H1 (cell line): ENCODE results near the gene GCK. TPM values are rescaled to one million over a fixed set of nuclear protein-coding genes. Genes with fewer than 3 reads are reported as not detected.

Experiments used
- CTCF ChIA-PET: fragments of 300-600 bp; sonication (Branson Sonifier 250); formaldehyde crosslinking; loops from one replicate; lab custom pipeline; 2021; ENCODE audit not compliant: partially characterized antibody; lab: Charles Lee
- POLR2A ChIA-PET: fragments of 300-600 bp; sonication (Branson Sonifier 250); formaldehyde crosslinking; loops from one replicate; lab custom pipeline; 2021; ENCODE audit warnings: inconsistent platforms; ENCODE audit not compliant: partially characterized antibody; lab: Charles Lee
- DNase-seq, 2 experiments: peaks; one replicate each; pipeline versions ENCODE4 v3.0.0 to v3.0.0-alpha.2; 2010 to 2022; ENCODE audit warnings: low spot score in 2 of 2, low read depth in 1 of 2, mixed read lengths in 1 of 2
- FAIRE-seq: peaks from 2 replicates; lab custom pipeline; 2011; peaks lifted over from hg19 to GRCh38; lab: Jason Lieb, UNC
- H2AFZ ChIP-seq: 2 replicates; pipeline ENCODE4 v1.8.1; 2012; ENCODE audit warnings: low read length, inconsistent platforms
- H2AK5ac ChIP-seq: 2 replicates; pipeline ENCODE4 v1.6.1; 2013; ENCODE audit warnings: low read depth, low read length
- H2BK120ac ChIP-seq: replicated peaks from 2 replicates; pipeline ENCODE3; 2013; ENCODE audit warnings: low read depth, low read length, inconsistent platforms
- H2BK12ac ChIP-seq: 2 replicates; pipeline ENCODE4 v1.6.1; 2013; ENCODE audit warnings: low read depth, low read length
- H2BK15ac ChIP-seq: 2 replicates; pipeline ENCODE4 v1.6.1; 2013; ENCODE audit warnings: low read length
- H2BK20ac ChIP-seq: 2 replicates; pipeline ENCODE4 v1.6.1; 2013; ENCODE audit warnings: low read length
- H2BK5ac ChIP-seq: 2 replicates; pipeline ENCODE4 v1.6.1; 2013; ENCODE audit warnings: low read depth, low read length
- H3K14ac ChIP-seq: 2 replicates; pipeline ENCODE4 v1.6.1; 2013; ENCODE audit warnings: inconsistent platforms; ENCODE audit not compliant: insufficient read length
- H3K18ac ChIP-seq: 2 replicates; pipeline ENCODE4 v1.6.1; 2013; ENCODE audit warnings: low read length; ENCODE audit errors: extremely low read depth
- H3K23ac ChIP-seq: 2 replicates; pipeline ENCODE4 v1.6.1; 2013; ENCODE audit warnings: inconsistent platforms; ENCODE audit not compliant: insufficient read length
- H3K23me2 ChIP-seq: 2 replicates; pipeline ENCODE4 v1.6.1; 2013; ENCODE audit warnings: low read depth, low read length
- H3K27ac ChIP-seq: 2 replicates; pipeline ENCODE4 v1.6.1; 2011; ENCODE audit warnings: low read depth, low read length, inconsistent platforms
- H3K27me3 ChIP-seq, 4 experiments: replicated peaks in 1 of 4; 1 replicate in 1 of 4; 2 replicates in 3 of 4; pipeline versions ENCODE4 v1.6.1 to v1.8.1; 2011 to 2013; ENCODE audit warnings: low read length in 3 of 4, mild to moderate bottlenecking in 3 of 4, inconsistent platforms in 2 of 4, mixed read lengths in 2 of 4, moderate library complexity in 1 of 4; ENCODE audit not compliant: control insufficient read depth in 3 of 4, insufficient read depth in 3 of 4; ENCODE audit errors: extremely low read depth in 1 of 4
- H3K36me3 ChIP-seq, 4 experiments: 2 replicates each; pipeline versions ENCODE4 v1.6.1 to v1.8.1; 2011 to 2013; ENCODE audit warnings: mild to moderate bottlenecking in 4 of 4, low read length in 3 of 4, moderate library complexity in 2 of 4, control low read depth in 1 of 4, inconsistent platforms in 1 of 4; ENCODE audit not compliant: insufficient read depth in 4 of 4, control insufficient read depth in 2 of 4
- H3K4ac ChIP-seq: replicated peaks from 2 replicates; pipeline ENCODE3; 2013; ENCODE audit warnings: low read length, low read depth, mixed read lengths, inconsistent platforms; ENCODE audit not compliant: insufficient read length
- H3K4me1 ChIP-seq, 4 experiments: replicated peaks in 1 of 4; 1 replicate in 1 of 4; 2 replicates in 3 of 4; pipeline versions ENCODE4 v1.6.1 to v1.8.1; 2011 to 2013; ENCODE audit warnings: low read length in 3 of 4, inconsistent platforms in 2 of 4, mixed read lengths in 1 of 4; ENCODE audit not compliant: insufficient read depth in 4 of 4, control insufficient read depth in 3 of 4
- H3K4me2 ChIP-seq, 2 experiments: 2 replicates each; pipeline versions ENCODE4 v1.6.1 to v1.8.1; 2011 to 2013; ENCODE audit warnings: low read depth in 2 of 2, low read length in 2 of 2, control low read depth in 1 of 2, inconsistent platforms in 1 of 2, mild to moderate bottlenecking in 1 of 2; ENCODE audit not compliant: insufficient read depth in 1 of 2
- H3K4me3 ChIP-seq, 4 experiments: fragments of 200-600, 300-600 bp in 1 of 4; sonication (generic), shearing (Covaris generic), sonication (Bioruptor Twin) in 1 of 4; 2 replicates each; pipeline versions ENCODE4 v1.5.1 to v1.8.1; 2011 to 2016; ENCODE audit warnings: low read length in 4 of 4, low read depth in 3 of 4, control low read depth in 2 of 4, inconsistent platforms in 2 of 4, mild to moderate bottlenecking in 2 of 4, mixed read lengths in 1 of 4, moderate library complexity in 1 of 4; ENCODE audit not compliant: insufficient read depth in 2 of 4; ENCODE audit errors: extremely low read depth in 1 of 4
- H3K56ac ChIP-seq: replicated peaks from 2 replicates; pipeline ENCODE3; 2013; ENCODE audit warnings: low read depth, mild to moderate bottlenecking, mixed read lengths, low read length, inconsistent platforms; ENCODE audit not compliant: insufficient read length
- H3K79me1 ChIP-seq: 2 replicates; pipeline ENCODE4 v1.6.1; 2013; ENCODE audit warnings: low read depth, low read length, control low read depth
- H3K79me2 ChIP-seq, 2 experiments: 2 replicates each; pipeline versions ENCODE4 v1.6.1 to v1.8.1; 2012 to 2013; ENCODE audit warnings: low read length in 2 of 2, mild to moderate bottlenecking in 2 of 2, inconsistent platforms in 1 of 2; ENCODE audit not compliant: insufficient read depth in 2 of 2, control insufficient read depth in 1 of 2
- H3K9ac ChIP-seq, 4 experiments: replicated peaks in 1 of 4; 1 replicate in 1 of 4; 2 replicates in 3 of 4; pipeline versions ENCODE4 v1.6.1 to v1.8.1; 2011 to 2013; ENCODE audit warnings: low read depth in 3 of 4, low read length in 3 of 4, control low read depth in 2 of 4, mild to moderate bottlenecking in 2 of 4, moderate library complexity in 2 of 4, inconsistent platforms in 1 of 4; ENCODE audit errors: extremely low read depth in 1 of 4
- H3K9me3 ChIP-seq, 2 experiments: 2 replicates each; pipeline versions ENCODE4 v1.6.1 to v1.8.1; 2012 to 2013; ENCODE audit warnings: mild to moderate bottlenecking in 2 of 2, moderate library complexity in 2 of 2, control low read depth in 1 of 2, inconsistent platforms in 1 of 2, low read depth in 1 of 2, low read length in 1 of 2, mixed read lengths in 1 of 2; ENCODE audit not compliant: insufficient read depth in 2 of 2
- H4K20me1 ChIP-seq, 2 experiments: replicated peaks in 1 of 2; 2 replicates each; pipeline versions ENCODE3 to v1.8.1; 2011 to 2013; ENCODE audit warnings: inconsistent platforms in 2 of 2, low read length in 2 of 2, mild to moderate bottlenecking in 1 of 2; ENCODE audit not compliant: insufficient read depth in 2 of 2, control insufficient read depth in 1 of 2
- H4K5ac ChIP-seq: 2 replicates; pipeline ENCODE4 v1.6.1; 2013; ENCODE audit warnings: low read length, low read depth, mixed read lengths, inconsistent platforms; ENCODE audit not compliant: insufficient read length
- H4K8ac ChIP-seq: 2 replicates; pipeline ENCODE4 v1.8.0; 2013; ENCODE audit warnings: mild to moderate bottlenecking, moderate library complexity, low read length, inconsistent platforms; ENCODE audit not compliant: insufficient read depth; ENCODE audit errors: extremely low read depth
- H4K91ac ChIP-seq: replicated peaks from 2 replicates; pipeline ENCODE3; 2013; ENCODE audit warnings: low read length, mixed read lengths, inconsistent platforms; ENCODE audit not compliant: insufficient read length
- CEBPB ChIP-seq: IDR thresholded peaks from 2 replicates; pipeline ENCODE4 v1.6.1; 2012; ENCODE audit warnings: low read depth, low read length
- FOSL1 ChIP-seq: IDR thresholded peaks from 2 replicates; pipeline ENCODE4 v1.6.1; 2011; ENCODE audit warnings: mild to moderate bottlenecking, low read depth, low read length, moderate library complexity; ENCODE audit not compliant: insufficient read depth
- GABPA ChIP-seq: IDR thresholded peaks from 2 replicates; pipeline ENCODE4 v1.6.1; 2011; ENCODE audit warnings: mild to moderate bottlenecking, low read length, moderate library complexity, borderline replicate concordance; ENCODE audit not compliant: insufficient read depth
- KDM5A ChIP-seq: fragments of 200-600 bp; IDR thresholded peaks from 2 replicates; pipeline ENCODE4 v1.7.1; 2012; ENCODE audit warnings: mild to moderate bottlenecking, low read length, inconsistent platforms, mixed read lengths
- NANOG ChIP-seq: IDR thresholded peaks from 2 replicates; pipeline ENCODE4 v1.6.1; 2011; ENCODE audit warnings: low read length, low read depth, mild to moderate bottlenecking, inconsistent platforms; ENCODE audit not compliant: insufficient read depth, poor library complexity, severe bottlenecking
- POLR2A ChIP-seq, 2 experiments: IDR thresholded peaks; 1 replicate in 1 of 2; 2 replicates in 1 of 2; pipeline ENCODE4 v1.6.1; 2011; ENCODE audit warnings: low read depth in 2 of 2, low read length in 2 of 2, mild to moderate bottlenecking in 2 of 2; ENCODE audit errors: control extremely low read depth in 1 of 2
- RAD21 ChIP-seq, 2 experiments: IDR thresholded peaks in 1 of 2; conservative IDR thresholded peaks in 1 of 2; 2 replicates each; pipeline ENCODE4 v1.6.1; 2011; ENCODE audit warnings: low read depth in 2 of 2, low read length in 2 of 2, improper control_type of control experiment in 1 of 2, inconsistent platforms in 1 of 2, mild to moderate bottlenecking in 1 of 2, moderate library complexity in 1 of 2
- RBBP5 ChIP-seq: IDR thresholded peaks from 2 replicates; pipeline ENCODE4 v1.7.1; 2012; ENCODE audit warnings: low read depth, mild to moderate bottlenecking, inconsistent platforms, low read length, moderate library complexity, borderline replicate concordance
- SRF ChIP-seq: IDR thresholded peaks from 2 replicates; pipeline ENCODE4 v1.6.1; 2011; ENCODE audit warnings: mild to moderate bottlenecking, low read depth, low read length, moderate library complexity
- SUZ12 ChIP-seq: fragments of 200-600 bp; sonication (generic); IDR thresholded peaks from 2 replicates; pipeline ENCODE4 v1.6.1; 2012; ENCODE audit warnings: mild to moderate bottlenecking, inconsistent platforms, low read length, moderate library complexity, mixed read lengths
- TEAD4 ChIP-seq: IDR thresholded peaks from 2 replicates; pipeline ENCODE4 v1.6.1; 2012; ENCODE audit warnings: low read depth, low read length, inconsistent platforms, mixed read lengths
- WGBS, 2 experiments: shearing (Covaris generic) in 1 of 2; methylation state at CpG; one replicate each; pipeline versions ENCODE4 v1.1.6 to v1.1.7; 2013 to 2015; ENCODE audit warnings: low lambda C conversion rate in 2 of 2, mixed read lengths in 2 of 2, inconsistent platforms in 1 of 2, low coverage in 1 of 2, missing lambda C conversion rate in 1 of 2; ENCODE audit not compliant: insufficient replicate concordance in 2 of 2, insufficient coverage in 1 of 2, insufficient read length in 1 of 2; ENCODE audit errors: extremely low coverage in 1 of 2, missing lambda C conversion rate in 1 of 2; 5-methylcytosine and 5-hydroxymethylcytosine counted together
- polyA plus RNA-seq, 7 experiments: library from polyadenylated mRNA; depleted of rRNA in 3 of 7; stranded (reverse) in 5 of 7; unstranded in 2 of 7; fragments of >200 nt in 5 of 7; fragments of 200-250 nt in 2 of 7; gene quantifications; 1 replicate in 5 of 7; 2 replicates in 1 of 7; 4 replicates in 1 of 7; pipeline versions ENCODE4 v1.2.1 to v1.2.3, GENCODE V29; 2011 to 2013; ENCODE audit warnings: missing spikeins in 2 of 7, mixed read lengths in 2 of 7
- total RNA-seq: library from RNA; stranded (reverse); fragmentation: NEBNext Ultra II Directional; extraction: Animal tissue kit (Norgen Biotek cat#: 25700); gene quantifications from 2 replicates; pipeline ENCODE4 v1.2.1, GENCODE V29; 2021

GCK gene
- total and polyA plus RNA-seq, 2 of the 8 experiments (the other 6 are each of a cell fraction or from before 2014, with no cell fraction given), result 2.4 to 4.9 TPM

DNA sequence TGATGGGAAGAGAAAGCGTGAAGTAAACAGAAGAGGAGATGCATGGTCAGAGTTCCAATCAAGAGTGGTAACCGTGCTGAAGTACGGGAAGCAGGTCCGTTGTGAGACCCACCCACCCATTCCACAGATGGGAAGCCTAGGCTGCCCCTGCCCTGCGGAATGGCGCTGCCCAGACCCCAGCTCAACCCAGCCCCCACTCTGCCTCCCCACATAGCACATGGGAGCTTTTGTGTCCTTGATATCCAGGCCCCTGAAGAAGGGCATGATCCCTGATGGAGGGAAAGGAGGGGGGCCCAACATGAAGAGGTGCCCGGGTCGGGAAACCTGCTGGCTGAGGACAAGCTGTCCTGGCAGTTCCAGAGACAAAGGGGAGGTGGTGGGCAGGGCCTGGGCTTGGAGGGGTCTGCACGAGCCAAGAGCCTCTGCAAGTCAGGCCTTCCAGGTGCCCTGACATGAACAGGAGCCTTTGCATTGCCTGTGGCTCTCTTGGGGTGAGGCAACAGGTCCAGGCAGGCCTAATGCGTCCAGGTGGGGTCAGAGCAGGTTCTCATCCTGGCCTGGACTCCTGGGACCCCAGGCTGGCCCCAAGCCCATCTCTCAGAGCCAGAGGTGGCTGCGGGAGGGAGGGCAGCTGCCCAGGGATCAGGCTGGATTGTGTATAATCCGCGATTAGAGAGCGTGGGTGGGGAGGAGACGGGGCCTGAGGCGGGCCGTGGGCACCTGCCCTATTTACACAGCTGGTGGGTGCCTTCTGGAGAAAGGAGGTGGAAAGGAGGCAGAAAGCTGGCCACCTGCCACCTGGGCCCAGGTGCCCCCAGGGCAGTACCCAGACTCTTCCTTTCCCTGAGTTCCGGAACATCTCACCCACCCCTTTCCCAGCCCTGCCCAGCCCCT is 35.1 kb upstream of the GCK start:
- Histone ChIP-seq H3K36me3 (no peaks in the 10 kb centered on the region), H2BK120ac (no peak overlapping the region), H3K18ac (no peak overlapping the region), H3K14ac (no peak overlapping the region), H3K4me1 (peaks cover 0 to 19% (median 1%) of the 10 kb centered on the region in 4 experiments; a peak in 3 of 7 replicates), H3K27ac (no peak overlapping the region), H3K56ac (no peak overlapping the region), H3K23me2 (no peaks in the 10 kb centered on the region; the same call in 1 of the 2 replicates), H3K4me2 (no peak overlapping the region), H3K79me1 (no peaks in the 10 kb centered on the region), H2AFZ (no peak overlapping the region), H2BK12ac (no peak overlapping the region), H3K79me2 (no peaks in the 10 kb centered on the region), H4K91ac (no peak overlapping the region), H2BK5ac (no peak overlapping the region), H2AK5ac (no peak overlapping the region), H2BK20ac (no peak overlapping the region), H4K8ac (no peak overlapping the region; the same call in none of the 2 replicates), H2BK15ac (no peak overlapping the region), H3K9me3 (no peaks in the 10 kb centered on the region; a peak in 1 of 4 replicates), H3K9ac (no peak overlapping the region), H3K4me3 (no peak overlapping the region), H3K27me3 (no peaks in the 10 kb centered on the region), H3K23ac (no peak overlapping the region), H3K4ac (no peak overlapping the region), H4K5ac (no peak overlapping the region), H4K20me1 (no peaks in the 10 kb centered on the region)
- FAIRE-seq (no peak), DNase-seq (no peak)
- ChIA-PET POLR2A (interaction anchor here (1.4 kb wide), 1 partner anchor 10 kb away, joined by 6 read pairs; no protein-coding TSS in a partner anchor), CTCF (interaction anchor here (0.7 to 4.8 kb wide), 6 partner anchors 9 to 17 kb away, joined by 3 to 35 read pairs (median 4); no protein-coding TSS in a partner anchor)
- 90 to 100% methylated on average over 1 to 16 of the region's 18 CpGs for WGBS, 2 experiments
- no peak for TF ChIP-seq SRF
- TF ChIP-seq RAD21 (IDR thresholded peaks at IDR 0.05 in 1 of 2, conservative IDR thresholded peaks at IDR 0.05 in 1 of 2; ENCODE audit: low read depth in 2 of 2, low read length in 2 of 2), result no peak
- TF ChIP-seq GABPA, result no peak
- TF ChIP-seq SUZ12, result no peak
- TF ChIP-seq TEAD4, result no peak
- no peak for TF ChIP-seq RBBP5
- TF ChIP-seq POLR2A (IDR thresholded peaks at IDR 0.05; ENCODE audit: control extremely low read depth in 1 of 2, low read depth in 2 of 2, low read length in 2 of 2), result no peak
- no peak for TF ChIP-seq NANOG
- TF ChIP-seq CEBPB, result no peak
- TF ChIP-seq KDM5A, result no peak
- no peak for TF ChIP-seq FOSL1
